CD4-positive, alpha-beta T cell (primary cell): ENCODE data around the gene CLK3. TPM values are rescaled to one million over a fixed set of nuclear protein-coding genes. Genes with fewer than 3 reads are reported as not detected.

Experiments used
- ATAC-seq: fragments of 200-7000 bp; cut with Tn5 transposase; one replicate; pipeline ENCODE4 v1.10.0; 2022; ENCODE audit warnings: mild to moderate bottlenecking; ENCODE audit not compliant: poor library complexity
- CTCF ChIA-PET: fragments of 350-600 bp; sonication (Branson Sonifier 250); formaldehyde crosslinking; loops from one replicate; lab custom pipeline; 2021; ENCODE audit warnings: antibody characterized with exemption, inconsistent platforms; lab: Charles Lee
- POLR2A ChIA-PET: fragments of 350-600 bp; sonication (Branson Sonifier 250); formaldehyde crosslinking; loops from one replicate; lab custom pipeline; 2021; ENCODE audit warnings: antibody characterized with exemption, inconsistent platforms; lab: Charles Lee
- DNase-seq, 14 experiments: peaks; one replicate each; pipeline ENCODE4 v3.0.0-alpha.2; 2013 to 2020; ENCODE audit warnings: mixed read lengths in 2 of 14
- H3K27ac ChIP-seq, 2 donors: one replicate each; pipeline versions ENCODE4 v1.5.1 to v1.7.0; 2013; ENCODE audit warnings: low read length in 2 of 2, low read depth in 1 of 2, mild to moderate bottlenecking in 1 of 2
- H3K27me3 ChIP-seq, 2 experiments: 1 replicate in 1 of 2; 2 replicates in 1 of 2; pipeline versions ENCODE4 v1.6.1 to v1.7.0; 2013; ENCODE audit warnings: low read length in 2 of 2, control low read depth in 1 of 2, mild to moderate bottlenecking in 1 of 2, moderate library complexity in 1 of 2; ENCODE audit not compliant: insufficient read depth in 2 of 2, control insufficient read depth in 1 of 2
- H3K36me3 ChIP-seq: one replicate; pipeline ENCODE4 v1.6.1; 2013; ENCODE audit warnings: low read length, control low read depth; ENCODE audit not compliant: insufficient read depth
- H3K4me1 ChIP-seq: one replicate; pipeline ENCODE4 v1.6.1; 2013; ENCODE audit warnings: low read length, control low read depth; ENCODE audit not compliant: insufficient read depth
- H3K4me3 ChIP-seq: one replicate; pipeline ENCODE4 v1.5.1; 2013; ENCODE audit warnings: mild to moderate bottlenecking, low read length, moderate library complexity
- H3K9me3 ChIP-seq, 2 experiments: 1 replicate in 1 of 2; 2 replicates in 1 of 2; pipeline versions ENCODE4 v1.6.1 to v1.7.0; 2013; ENCODE audit warnings: low read length in 2 of 2, mild to moderate bottlenecking in 2 of 2, control low read depth in 1 of 2, moderate library complexity in 1 of 2; ENCODE audit not compliant: control insufficient read depth in 1 of 2, insufficient read depth in 1 of 2
- H3K27ac Mint-ChIP-seq: one replicate; pipeline ENCODE4 v1.8.0; 2020; ENCODE audit warnings: mixed read lengths
- H3K27me3 Mint-ChIP-seq: one replicate; pipeline ENCODE4 v1.8.0; 2021; ENCODE audit warnings: mixed read lengths
- H3K36me3 Mint-ChIP-seq: one replicate; pipeline ENCODE4 v1.8.0; 2021; ENCODE audit warnings: low read depth, mixed read lengths
- H3K4me1 Mint-ChIP-seq: one replicate; pipeline ENCODE4 v1.8.0; 2021; ENCODE audit warnings: low read depth, mixed read lengths
- H3K4me3 Mint-ChIP-seq: one replicate; pipeline ENCODE4 v1.8.0; 2020; ENCODE audit warnings: mild to moderate bottlenecking, mixed read lengths
- H3K9me3 Mint-ChIP-seq: one replicate; pipeline ENCODE4 v1.8.0; 2020; ENCODE audit warnings: mixed read lengths
- intact Hi-C, 2 experiments: fragments of 100-400 bp; cut with DNase I in 1 of 2; cut with micrococcal nuclease in 1 of 2; formaldehyde crosslinking; loops; one replicate each; pipeline versions ENCODE4 v1.15.1 to v1.9.0; 2023 to 2025; cut with DNase I, micrococcal nuclease
- total RNA-seq, 174 experiments: library from RNA in 2 of 174; stranded (reverse) in 2 of 174; gene quantifications; one replicate each; pipeline ENCODE4 v1.2.3 and lab custom pipeline; 2021 to 2026
- TF ChIP-seq, protein P1 (sequence below): fragments of 200-600 bp; IDR thresholded peaks from one replicate; pipeline ENCODE4 v1.8.0; 2022; ENCODE audit warnings: antibody characterized with exemption, mild to moderate bottlenecking

Gene CLK3
- total RNA-seq, 2 experiments from 2014 or later = 275 to 293 TPM

DNA sequence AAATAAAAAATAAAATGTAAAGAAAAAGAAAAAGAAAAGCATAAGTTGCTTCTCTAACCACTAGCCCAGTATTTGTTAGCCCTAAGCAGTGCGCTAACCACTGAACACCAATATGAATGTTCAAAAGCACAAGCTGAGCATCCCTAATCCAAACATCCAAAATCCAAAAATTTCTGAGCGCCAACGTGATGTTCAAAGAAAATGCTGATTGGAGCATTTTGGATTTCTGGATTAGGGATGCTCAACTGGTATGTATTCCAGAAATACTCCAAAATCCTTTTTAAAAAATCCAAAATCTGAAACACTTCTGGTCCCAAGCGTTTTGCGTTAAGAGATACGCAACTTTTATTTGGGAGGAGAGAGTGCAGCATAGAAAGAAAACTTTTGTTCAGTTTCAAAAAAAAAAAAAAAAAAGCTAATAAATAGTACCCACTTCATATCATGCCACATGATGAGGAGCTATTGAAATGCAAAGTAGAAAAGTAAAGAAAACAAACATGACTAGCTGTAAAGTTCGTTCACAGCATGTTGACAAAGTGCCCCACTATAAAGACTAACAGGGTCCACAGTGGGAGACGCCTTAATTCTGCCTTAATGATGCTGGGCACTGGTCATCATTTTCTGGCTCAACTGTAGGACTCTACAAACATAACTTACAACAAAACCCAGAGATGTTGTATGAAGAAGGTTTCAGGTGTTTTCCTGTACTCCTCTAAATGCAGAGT is 47.8 kb downstream of the CLK3 start:
- ATAC-seq = no peak
- Mint-ChIP-seq H3K27ac (no peak overlapping the region), H3K27me3 (no peaks in the 10 kb centered on the region), H3K9me3 (no peaks in the 10 kb centered on the region), H3K4me1 (peaks cover 21% of the 10 kb centered on the region), H3K36me3 (peaks cover 22% of the 10 kb centered on the region), H3K4me3 (no peak overlapping the region)
- no peak overlapping the region for H3K4me3 ChIP-seq
- TF ChIP-seq, protein P1, sequence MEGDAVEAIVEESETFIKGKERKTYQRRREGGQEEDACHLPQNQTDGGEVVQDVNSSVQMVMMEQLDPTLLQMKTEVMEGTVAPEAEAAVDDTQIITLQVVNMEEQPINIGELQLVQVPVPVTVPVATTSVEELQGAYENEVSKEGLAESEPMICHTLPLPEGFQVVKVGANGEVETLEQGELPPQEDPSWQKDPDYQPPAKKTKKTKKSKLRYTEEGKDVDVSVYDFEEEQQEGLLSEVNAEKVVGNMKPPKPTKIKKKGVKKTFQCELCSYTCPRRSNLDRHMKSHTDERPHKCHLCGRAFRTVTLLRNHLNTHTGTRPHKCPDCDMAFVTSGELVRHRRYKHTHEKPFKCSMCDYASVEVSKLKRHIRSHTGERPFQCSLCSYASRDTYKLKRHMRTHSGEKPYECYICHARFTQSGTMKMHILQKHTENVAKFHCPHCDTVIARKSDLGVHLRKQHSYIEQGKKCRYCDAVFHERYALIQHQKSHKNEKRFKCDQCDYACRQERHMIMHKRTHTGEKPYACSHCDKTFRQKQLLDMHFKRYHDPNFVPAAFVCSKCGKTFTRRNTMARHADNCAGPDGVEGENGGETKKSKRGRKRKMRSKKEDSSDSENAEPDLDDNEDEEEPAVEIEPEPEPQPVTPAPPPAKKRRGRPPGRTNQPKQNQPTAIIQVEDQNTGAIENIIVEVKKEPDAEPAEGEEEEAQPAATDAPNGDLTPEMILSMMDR = no peak
- ChIA-PET CTCF (no interaction called here), POLR2A (no interaction called here)
- H3K36me3 ChIP-seq = peaks cover 18% of the 10 kb centered on the region
- H3K9me3 ChIP-seq = no peaks in the 10 kb centered on the region
- no peak overlapping the region for H3K27ac ChIP-seq
- no peaks in the 10 kb centered on the region for H3K27me3 ChIP-seq
- no peak for DNase-seq
- H3K4me1 ChIP-seq = no peaks in the 10 kb centered on the region
- intact Hi-C loops = no loop called here

DNA sequence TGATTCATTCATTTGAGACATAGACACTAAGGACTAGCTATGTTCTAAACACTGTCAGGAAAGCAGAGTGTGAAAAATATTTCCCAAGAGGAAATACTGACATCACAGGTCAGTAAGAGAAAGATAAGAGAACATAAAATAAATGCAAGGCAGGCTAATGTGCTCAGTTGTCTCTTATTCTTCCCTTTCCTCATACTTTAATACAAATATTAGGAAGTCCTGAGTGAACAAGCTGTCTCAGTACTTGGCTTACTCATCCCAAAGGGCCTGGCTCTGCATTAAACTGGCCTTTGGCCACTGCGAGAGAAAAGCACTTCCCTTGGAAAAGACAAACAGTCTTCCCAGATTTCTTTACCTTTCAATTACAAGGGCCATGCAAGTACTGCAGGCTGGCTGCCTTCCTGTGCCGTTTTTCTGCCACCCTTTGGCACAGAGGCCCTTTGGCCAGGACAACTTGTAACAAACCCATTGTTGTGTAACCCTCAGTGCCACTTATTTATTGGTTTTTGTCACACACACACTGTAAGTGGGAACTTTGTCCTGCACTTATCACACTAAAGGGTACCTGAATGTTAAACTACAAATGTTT is 48.5 kb downstream of the CLK3 start:
- no peaks in the 10 kb centered on the region for H3K27me3 Mint-ChIP-seq
- DNase-seq = no peak
- H3K27ac Mint-ChIP-seq = no peak overlapping the region
- ATAC-seq = no peak
- Histone ChIP-seq H3K27me3 (no peaks in the 10 kb centered on the region), H3K36me3 (peaks cover 20% of the 10 kb centered on the region), H3K4me1 (no peaks in the 10 kb centered on the region), H3K9me3 (no peaks in the 10 kb centered on the region), H3K27ac (no peak overlapping the region), H3K4me3 (no peak overlapping the region)
- peaks cover 26% of the 10 kb centered on the region for H3K36me3 Mint-ChIP-seq
- H3K4me1 Mint-ChIP-seq = peaks cover 21% of the 10 kb centered on the region
- ChIA-PET POLR2A (no interaction called here), CTCF (no interaction called here)
- no peak overlapping the region for H3K4me3 Mint-ChIP-seq
- TF ChIP-seq, protein P1 = no peak
- no peaks in the 10 kb centered on the region for H3K9me3 Mint-ChIP-seq
- intact Hi-C loops = no loop called here

DNA sequence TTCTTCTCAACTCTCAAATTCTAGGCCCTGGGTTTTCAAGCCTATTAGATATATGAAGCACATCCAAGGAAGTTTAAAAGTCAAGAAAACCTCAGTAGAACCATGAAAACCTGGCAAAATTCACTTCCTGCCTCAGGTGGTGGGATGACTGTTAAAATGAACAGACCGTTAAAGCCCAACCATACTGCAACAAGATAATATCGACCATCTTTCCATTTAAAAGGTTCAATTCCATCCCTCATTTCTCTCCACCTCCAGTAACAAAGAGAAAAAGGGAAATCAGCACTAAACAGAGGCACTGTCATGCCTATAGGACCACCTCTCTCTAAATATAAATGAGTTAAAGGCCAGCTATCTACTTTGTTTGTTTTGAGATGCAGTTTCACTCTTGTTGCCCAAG is 49.0 kb downstream of the CLK3 start:
- H3K9me3 Mint-ChIP-seq = no peaks in the 10 kb centered on the region

More for the DNA sequence above, 49.0 kb downstream of the CLK3 start:
- ATAC-seq = no peak
- Histone ChIP-seq H3K36me3 (peaks cover 23% of the 10 kb centered on the region), H3K4me1 (no peaks in the 10 kb centered on the region), H3K27ac (no peak overlapping the region), H3K9me3 (no peaks in the 10 kb centered on the region), H3K27me3 (no peaks in the 10 kb centered on the region), H3K4me3 (no peak overlapping the region)
- H3K27ac Mint-ChIP-seq = peak overlapping the region; percentile 49
- ChIA-PET POLR2A (no interaction called here), CTCF (interaction anchor here (1.2 kb wide), 2 partner anchors 26 to 104 kb away, joined by 3 read pairs; no protein-coding TSS in a partner anchor)
- H3K27me3 Mint-ChIP-seq = no peaks in the 10 kb centered on the region
- TF ChIP-seq, protein P1 = no peak
- intact Hi-C loops = no loop called here
- H3K36me3 Mint-ChIP-seq = peaks cover 26% of the 10 kb centered on the region
- no peak for DNase-seq
- H3K4me1 Mint-ChIP-seq = peaks cover 21% of the 10 kb centered on the region
- H3K4me3 Mint-ChIP-seq = no peak overlapping the region
